Stimulated activated CD4-positive, alpha-beta T cell treated with anti-CD3 and anti-CD28 coated beads, Interleukin-4, amount 100 ng/mL, for 1 hour (primary cell): Measurements from ENCODE around the gene ARID4B.
A peak's percentile ranks its signal among the peaks of the same experiment; 100 is the strongest.
"Not testable (repeated sequence)": the region's sequence is repeated elsewhere in the genome, so short reads cannot be mapped to it uniquely, and the experiment has no call there.

Experiments used
- DNase-seq: peaks from one replicate; pipeline ENCODE4 v3.0.0-alpha.2; 2020

Gene ARID4B

DNA sequence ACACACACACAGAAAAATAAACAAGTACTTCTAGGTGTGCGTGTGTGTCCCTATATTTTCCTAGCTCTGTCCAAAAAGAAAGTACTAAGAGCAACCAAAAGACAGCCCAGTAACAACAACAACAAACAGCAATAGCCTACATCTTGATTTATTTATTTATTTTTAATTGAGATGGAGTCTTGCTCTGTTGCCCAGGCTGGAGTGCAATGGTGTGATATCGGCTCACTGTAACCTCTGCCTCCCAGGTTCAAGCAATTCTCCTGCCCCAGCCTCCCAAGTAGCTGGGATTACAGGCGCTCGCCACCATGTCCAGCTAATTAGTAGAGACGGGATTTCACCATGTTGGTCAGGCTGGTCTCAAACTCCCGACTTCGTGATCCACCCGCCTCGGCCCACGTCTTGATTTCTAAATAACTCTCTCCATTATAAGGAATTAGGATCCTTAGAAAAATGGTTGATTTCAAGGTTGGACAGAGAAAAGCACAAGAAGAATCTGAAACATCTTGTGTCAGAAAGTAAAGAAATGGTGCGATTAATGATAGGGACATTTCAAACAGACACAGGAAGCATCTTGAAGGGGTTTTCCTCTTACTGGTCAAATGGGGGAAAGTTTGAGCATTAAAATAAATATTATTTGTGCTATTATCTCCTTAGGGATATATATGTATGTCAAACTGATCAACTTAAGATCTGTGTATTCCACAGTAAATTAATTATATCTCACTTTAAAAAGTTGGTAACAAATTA is 59.4 kb downstream of the ARID4B start:
- no peak for DNase-seq

DNA sequence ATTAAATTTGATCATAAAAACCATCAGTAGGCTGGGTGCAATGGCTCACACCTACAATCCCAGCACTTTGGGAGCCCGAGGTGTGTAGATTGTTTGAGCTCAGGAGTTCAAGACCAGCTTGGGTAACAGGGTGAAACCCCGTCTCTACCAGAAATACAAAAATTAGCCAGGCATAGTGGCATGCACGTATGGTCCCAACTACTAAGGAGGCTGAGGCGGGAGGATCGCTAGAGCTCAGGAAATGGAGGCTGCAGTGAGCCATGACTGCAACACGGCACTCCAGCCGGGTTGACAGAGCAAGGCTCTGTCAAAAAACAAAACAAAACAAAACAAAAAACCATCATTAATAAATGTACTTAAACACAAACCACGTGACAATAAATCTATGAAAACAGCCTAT is 61.0 kb downstream of the ARID4B start:
- DNase-seq, result no peak

DNA sequence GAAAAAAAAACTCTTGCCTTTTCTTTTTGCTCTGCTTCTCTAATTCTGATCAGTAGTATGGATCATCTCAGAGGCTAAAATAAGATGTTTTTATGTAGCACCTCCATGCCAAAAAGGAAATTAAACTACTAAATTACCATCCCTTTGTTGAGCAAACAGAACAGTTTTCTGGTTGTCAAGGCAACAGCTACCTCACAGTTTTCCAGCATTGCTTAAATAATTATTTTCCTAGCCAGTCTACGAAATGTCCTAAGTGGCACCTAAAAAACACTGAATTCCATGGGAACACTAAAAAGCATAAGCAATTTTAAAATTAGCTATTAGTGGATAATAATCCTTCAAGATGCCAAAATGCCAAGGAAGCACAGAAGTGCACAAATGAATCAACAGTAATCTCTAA is 61.7 kb downstream of the ARID4B start:
- DNase-seq, result no peak

GRCh38 chr1:235265900-235266299 is 62.1 kb downstream of the ARID4B start:
- DNase-seq, result no peak

DNA sequence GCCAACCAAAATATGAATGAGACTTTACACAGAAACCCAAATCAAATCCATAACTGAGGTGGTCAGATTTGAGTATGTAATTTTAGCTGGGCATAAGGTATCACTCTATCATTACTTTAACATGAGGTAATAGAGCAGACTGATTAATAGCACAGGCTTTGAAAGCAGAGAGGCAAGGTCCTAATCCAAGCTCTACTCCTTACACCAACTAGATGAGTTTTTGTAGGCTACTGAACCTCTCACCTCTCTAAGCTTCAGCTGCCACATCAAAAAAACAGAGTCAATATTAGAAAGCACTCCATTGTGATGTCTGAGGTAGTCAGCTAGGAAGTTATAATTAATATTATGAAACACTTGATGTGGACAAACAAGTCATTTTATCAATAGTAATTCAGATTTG is 63.7 kb downstream of the ARID4B start:
- DNase-seq, result no peak

GRCh38 chr1:235262539-235262938 is 65.4 kb downstream of the ARID4B start:
- no peak for DNase-seq

GRCh38 chr1:235261243-235261642 is 66.7 kb downstream of the ARID4B start:
- DNase-seq, result no peak

- DNase-seq, result no peak
Measured at GRCh38 chr1:235259133-235259778, 68.7 kb downstream of the ARID4B start.

GRCh38 chr1:235258068-235258467 is 69.9 kb downstream of the ARID4B start:
- not testable (repeated sequence) for DNase-seq

DNA sequence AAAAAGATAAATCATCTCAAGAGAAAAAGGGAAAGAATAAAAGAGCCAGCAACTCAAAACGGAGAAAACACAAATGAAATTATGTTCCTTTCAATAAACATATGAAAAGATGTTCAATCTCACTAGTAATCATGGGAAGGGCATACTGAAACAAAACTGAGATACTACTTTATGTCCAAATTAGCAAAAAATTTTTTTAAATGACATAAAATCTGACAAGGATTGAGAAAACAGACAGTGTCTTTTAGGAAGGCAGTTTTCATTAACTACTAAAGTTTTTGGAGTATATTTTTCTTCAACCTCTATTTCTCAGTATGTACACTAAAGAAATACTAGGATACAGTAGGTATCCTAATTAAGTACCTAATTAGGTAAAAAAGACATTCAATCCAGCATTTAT is 73.3 kb downstream of the ARID4B start:
- no peak for DNase-seq

DNA sequence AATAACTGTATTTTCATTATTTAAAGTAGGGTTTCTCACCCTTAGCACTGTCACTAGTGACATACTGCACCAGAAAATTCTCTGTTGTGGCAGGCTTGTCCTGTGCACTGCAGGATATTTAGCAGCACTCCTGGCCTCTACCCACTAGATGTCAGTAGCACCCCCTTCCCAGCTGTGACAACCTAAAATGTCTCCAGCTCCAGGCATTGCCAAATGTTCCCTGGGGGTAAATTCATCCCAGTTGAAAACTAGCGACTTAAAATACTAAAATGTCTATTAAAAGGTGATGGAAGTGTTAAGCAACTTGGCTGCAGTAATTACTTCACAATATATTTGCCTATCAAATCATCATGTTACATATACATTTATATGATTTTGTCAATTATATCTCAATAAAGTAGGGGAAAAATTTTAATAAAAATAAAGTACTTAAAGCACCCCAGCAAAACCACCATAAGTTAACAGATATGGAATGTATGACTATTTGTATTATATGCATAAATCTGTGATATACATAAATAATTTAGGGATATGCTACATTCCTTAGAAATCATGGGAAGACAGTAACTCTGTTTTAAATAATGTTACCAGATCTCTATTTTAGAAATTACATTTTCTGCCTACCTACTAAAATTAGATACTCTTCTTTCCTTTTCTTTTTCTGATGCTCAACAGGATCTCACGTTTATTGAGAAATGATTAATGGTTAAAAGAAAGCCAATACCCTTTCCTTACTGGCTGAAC is 74.6 kb downstream of the ARID4B start:
- DNase-seq, result peak; percentile 45

DNA sequence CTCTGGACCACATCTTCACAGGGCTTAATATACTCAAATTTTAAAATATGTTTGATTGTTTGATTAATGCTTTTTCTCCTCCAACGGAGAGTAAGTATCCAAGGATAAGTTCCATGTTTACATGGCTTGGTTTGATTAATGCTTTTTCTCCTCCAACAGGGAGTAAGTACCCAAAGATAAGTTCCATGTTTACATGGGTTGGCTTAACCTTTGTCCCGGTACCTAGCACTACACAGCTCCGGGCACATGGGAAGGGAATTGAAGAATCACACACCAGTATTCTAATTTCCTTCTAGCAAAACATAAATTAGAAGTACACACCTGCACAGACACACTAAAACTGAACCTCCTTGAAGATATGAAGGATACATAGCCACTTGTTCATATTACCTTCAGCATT is 77.5 kb downstream of the ARID4B start:
- no peak for DNase-seq

- no peak for DNase-seq
Measured at GRCh38 chr1:235246022-235246948, 81.7 kb downstream of the ARID4B start.

DNA sequence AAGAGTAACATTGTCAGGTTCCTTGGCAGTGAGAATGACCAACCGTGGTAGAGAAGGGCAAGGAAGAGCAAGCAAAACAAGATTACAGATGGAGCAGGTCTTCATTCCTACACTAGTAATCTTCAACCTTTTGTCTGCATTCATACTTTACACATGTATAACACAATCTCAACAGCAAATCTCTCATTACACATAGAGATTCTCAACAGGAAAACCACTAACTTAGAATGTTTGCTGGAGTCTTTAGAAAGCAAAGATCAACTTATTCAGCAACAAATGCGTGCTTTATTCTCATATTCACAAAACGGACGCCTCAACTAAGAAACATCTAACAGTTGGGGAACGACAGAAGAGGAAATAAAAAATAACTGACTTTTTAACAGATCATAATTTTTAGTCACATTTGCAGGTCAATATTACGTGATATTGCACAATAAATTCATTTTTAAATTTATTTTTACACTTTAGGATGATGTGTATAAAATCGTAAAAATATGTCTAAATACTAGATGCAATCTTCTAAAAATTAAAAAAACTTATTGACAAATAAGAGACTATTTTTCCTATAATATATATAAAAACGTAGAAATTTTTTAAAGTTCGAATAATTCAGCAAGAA is 82.9 kb downstream of the ARID4B start:
- no peak for DNase-seq

DNA sequence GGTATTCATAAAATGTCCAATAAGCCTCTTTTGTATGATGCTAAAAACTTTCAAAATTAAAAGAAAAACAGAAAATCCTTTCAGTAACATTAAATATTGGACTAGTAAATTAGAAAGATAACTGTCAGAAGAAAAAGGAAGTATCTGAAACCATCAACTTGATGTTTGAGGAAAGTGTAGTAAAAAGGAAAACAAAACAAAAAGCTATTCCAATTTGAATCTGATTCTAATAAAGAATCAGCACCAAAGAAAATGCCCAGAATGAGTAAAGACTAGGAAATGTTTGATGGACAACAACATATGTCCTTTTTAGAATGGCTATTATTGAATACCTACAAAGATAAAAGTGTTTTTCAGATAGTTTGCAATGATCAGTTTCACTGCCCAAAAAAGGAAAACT is 87.0 kb downstream of the ARID4B start:
- no peak for DNase-seq

GRCh38 chr1:235239851-235240250 is 88.1 kb downstream of the ARID4B start:
- no peak for DNase-seq

DNA sequence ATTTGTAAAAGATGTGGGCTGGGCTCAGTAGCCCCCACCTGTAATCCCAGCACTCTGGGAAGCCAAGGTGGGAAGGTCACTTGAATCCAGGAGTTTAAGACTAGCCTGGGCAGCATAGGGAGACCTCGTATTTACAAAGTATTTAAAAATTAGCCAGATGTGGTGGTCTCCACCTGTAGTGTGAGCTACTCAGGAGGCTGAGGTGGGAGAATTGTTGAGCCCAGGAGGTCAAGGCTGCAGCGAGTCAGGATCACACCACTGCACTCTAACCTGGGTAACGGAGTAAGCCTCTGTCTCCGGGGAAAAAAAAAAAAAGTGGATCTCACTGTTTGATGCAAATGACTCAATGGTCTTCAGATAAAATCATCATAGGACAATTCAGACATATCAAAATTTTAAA is 89.4 kb downstream of the ARID4B start:
- no peak for DNase-seq

- no peak for DNase-seq
Measured at GRCh38 chr1:235236128-235236527, 91.9 kb downstream of the ARID4B start.

GRCh38 chr1:235229868-235230267 is 98.1 kb downstream of the ARID4B start:
- no peak for DNase-seq

DNA sequence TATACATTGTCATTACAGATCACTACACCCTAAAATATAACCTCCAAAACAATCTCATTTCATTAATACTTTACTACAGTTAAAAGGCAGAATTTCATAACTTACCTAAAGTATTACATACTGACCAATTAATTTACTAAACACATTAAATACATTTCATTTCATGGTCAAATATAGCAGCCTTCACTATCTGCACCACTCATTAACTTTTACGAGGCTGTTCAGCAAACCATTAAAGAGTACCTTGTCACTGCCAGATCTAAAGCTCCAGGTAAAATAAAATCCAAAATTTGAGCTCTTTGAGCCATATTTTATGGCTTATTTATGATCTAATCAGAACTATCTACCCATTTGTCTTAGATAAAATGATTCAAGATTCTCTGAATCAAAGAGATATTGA is 100.6 kb downstream of the ARID4B start:
- DNase-seq, result no peak

- no peak for DNase-seq
Measured at GRCh38 chr1:235226933-235227332, 101.0 kb downstream of the ARID4B start.

DNA sequence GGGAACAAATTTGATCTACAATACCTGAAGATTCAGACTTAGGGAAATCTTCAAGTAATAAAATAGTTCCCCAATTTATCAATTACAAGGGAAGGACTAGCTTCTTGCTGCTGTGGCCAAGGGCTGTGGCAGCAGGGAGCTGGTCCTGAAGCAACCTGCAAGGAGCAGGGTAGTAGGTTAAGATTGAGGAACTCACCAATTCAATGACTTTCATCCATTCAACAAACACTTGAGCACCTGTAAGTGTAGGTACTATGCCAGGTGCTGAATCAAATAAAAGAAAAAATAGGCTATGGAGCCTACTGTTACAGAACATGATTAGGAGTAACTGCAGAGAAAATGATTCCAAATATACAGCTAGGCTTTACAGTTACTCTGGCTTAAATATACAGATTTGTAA is 102.7 kb downstream of the ARID4B start:
- DNase-seq, result no peak
